Ovary (tissue), 3 donors: Measurements from ENCODE around the gene TMEM151B.

ENCODE experiments used
- EP300 ChIP-seq: sonication (generic); formaldehyde crosslinking; IDR thresholded peaks from one replicate; pipeline ENCODE4 v1.6.1; 2017; ENCODE audit warnings: antibody characterized with exemption
- POLR2A ChIP-seq: fragments of 450-650 bp; IDR thresholded peaks from one replicate; pipeline ENCODE4 v1.6.1; 2017; ENCODE audit warnings: antibody characterized with exemption, mild to moderate bottlenecking, moderate library complexity
- TF ChIP-seq, protein P1 (sequence below), 3 donors: fragments of 450-650 bp in 2 of 3; fragments of 200-600 bp in 1 of 3; IDR thresholded peaks; one replicate each; pipeline versions ENCODE4 v1.5.1 to v1.8.0; 2016 to 2022; ENCODE audit warnings: antibody characterized with exemption in 3 of 3, mild to moderate bottlenecking in 1 of 3
- donor health status: DM: no; HTN: no; CAD: no.

DNA sequence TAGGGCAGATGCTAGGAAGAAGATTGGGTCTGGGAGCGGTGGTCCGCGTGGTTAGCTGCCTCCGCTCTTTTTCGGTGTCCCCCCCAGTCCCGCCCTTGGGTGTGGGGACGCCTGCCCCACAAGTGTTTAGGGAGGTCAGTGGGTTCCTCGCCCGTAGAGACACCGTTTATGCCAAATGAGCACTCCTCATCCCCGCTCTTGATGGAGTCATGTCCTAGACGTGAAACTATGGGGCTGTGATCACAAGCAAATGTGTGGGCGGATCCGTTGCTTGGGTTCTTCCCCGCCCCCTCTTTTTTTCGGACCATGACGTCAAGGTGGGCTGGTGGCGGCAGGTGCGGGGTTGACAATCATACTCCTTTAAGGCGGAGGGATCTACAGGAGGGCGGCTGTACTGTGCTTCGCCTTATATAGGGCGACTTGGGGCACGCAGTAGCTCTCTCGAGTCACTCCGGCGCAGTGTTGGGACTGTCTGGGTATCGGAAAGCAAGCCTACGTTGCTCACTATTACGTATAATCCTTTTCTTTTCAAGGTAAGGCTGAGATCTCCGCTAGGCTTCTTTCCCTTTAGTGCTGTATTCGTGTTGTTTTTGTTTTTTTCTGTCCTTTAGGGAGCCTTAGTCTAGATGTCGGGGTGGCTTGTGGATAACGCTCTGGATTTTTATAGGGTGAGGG is 23.4 kb upstream of the TMEM151B start, which contains the start of gene HSP90AB1:
- TF ChIP-seq, protein P1, sequence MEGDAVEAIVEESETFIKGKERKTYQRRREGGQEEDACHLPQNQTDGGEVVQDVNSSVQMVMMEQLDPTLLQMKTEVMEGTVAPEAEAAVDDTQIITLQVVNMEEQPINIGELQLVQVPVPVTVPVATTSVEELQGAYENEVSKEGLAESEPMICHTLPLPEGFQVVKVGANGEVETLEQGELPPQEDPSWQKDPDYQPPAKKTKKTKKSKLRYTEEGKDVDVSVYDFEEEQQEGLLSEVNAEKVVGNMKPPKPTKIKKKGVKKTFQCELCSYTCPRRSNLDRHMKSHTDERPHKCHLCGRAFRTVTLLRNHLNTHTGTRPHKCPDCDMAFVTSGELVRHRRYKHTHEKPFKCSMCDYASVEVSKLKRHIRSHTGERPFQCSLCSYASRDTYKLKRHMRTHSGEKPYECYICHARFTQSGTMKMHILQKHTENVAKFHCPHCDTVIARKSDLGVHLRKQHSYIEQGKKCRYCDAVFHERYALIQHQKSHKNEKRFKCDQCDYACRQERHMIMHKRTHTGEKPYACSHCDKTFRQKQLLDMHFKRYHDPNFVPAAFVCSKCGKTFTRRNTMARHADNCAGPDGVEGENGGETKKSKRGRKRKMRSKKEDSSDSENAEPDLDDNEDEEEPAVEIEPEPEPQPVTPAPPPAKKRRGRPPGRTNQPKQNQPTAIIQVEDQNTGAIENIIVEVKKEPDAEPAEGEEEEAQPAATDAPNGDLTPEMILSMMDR (IDR thresholded peaks at IDR 0.05) = peak in 1 of 3 donors; percentile 2
- TF ChIP-seq POLR2A = peak; percentile 97
- TF ChIP-seq EP300 = peak; percentile 30
